Calu3 (cell line): ENCODE results near the gene MYL12A. TPM values are rescaled to one million over a fixed set of nuclear protein-coding genes. Genes with fewer than 3 reads are reported as not detected.

Source experiments
- BruUV-seq: library from RNA; stranded (reverse); fragments of 400-500 nt; replicated peaks from 2 replicates; lab custom pipeline; 2021; lab: Mats Ljungman, UMichigan
- CTCF ChIA-PET: fragments of 300-600 bp; sonication (Branson Sonifier 250); formaldehyde crosslinking; loops from one replicate; lab custom pipeline; 2022; ENCODE audit warnings: antibody characterized with exemption; lab: Charles Lee
- DNase-seq: peaks from one replicate; pipeline ENCODE4 v3.0.0; 2022
- H3K27ac Mint-ChIP-seq: one replicate; pipeline ENCODE4 v1.8.0; 2022; ENCODE audit warnings: mixed read lengths; ENCODE audit not compliant: unreplicated experiment
- H3K27me3 Mint-ChIP-seq: one replicate; pipeline ENCODE4 v1.8.0; 2022; ENCODE audit warnings: mixed read lengths; ENCODE audit not compliant: unreplicated experiment
- H3K36me3 Mint-ChIP-seq: one replicate; pipeline ENCODE4 v1.8.0; 2022; ENCODE audit warnings: mild to moderate bottlenecking, moderate library complexity, mixed read lengths; ENCODE audit not compliant: insufficient read depth, unreplicated experiment
- H3K4me1 Mint-ChIP-seq: one replicate; pipeline ENCODE4 v1.8.0; 2022; ENCODE audit warnings: mild to moderate bottlenecking, low read depth, mixed read lengths; ENCODE audit not compliant: unreplicated experiment
- H3K4me3 Mint-ChIP-seq: one replicate; pipeline ENCODE4 v1.8.0; 2022; ENCODE audit warnings: mild to moderate bottlenecking, low read depth, moderate library complexity, mixed read lengths; ENCODE audit not compliant: unreplicated experiment
- H3K9me3 Mint-ChIP-seq: one replicate; pipeline ENCODE4 v1.8.0; 2022; ENCODE audit warnings: low read depth, mixed read lengths; ENCODE audit not compliant: unreplicated experiment
- intact Hi-C: fragments of 100-400 bp; cut with micrococcal nuclease; formaldehyde crosslinking; loops from one replicate; pipeline ENCODE4 v1.10.0; 2022; ENCODE audit not compliant: unreplicated experiment
- total RNA-seq: library from RNA; stranded (reverse); gene quantifications from 2 replicates; pipeline ENCODE4 v1.2.3, GENCODE V29; 2022
- TF ChIP-seq, protein P1 (sequence below): fragments of 200-600 bp; IDR thresholded peaks from one replicate; pipeline ENCODE4 v1.8.0; 2022; ENCODE audit warnings: antibody characterized with exemption; ENCODE audit not compliant: unreplicated experiment

Gene MYL12A
- total RNA-seq, 1 experiment from 2014 or later: 428 TPM

- Mint-ChIP-seq H3K9me3 (peaks cover 4% of the 10 kb centered on the region), H3K36me3 (peaks cover 17% of the 10 kb centered on the region), H3K4me1 (peaks cover 66% of the 10 kb centered on the region), H3K4me3 (peak overlapping the region; percentile 93), H3K27me3 (no peaks in the 10 kb centered on the region), H3K27ac (peak overlapping the region; percentile 97)
- TF ChIP-seq, protein P1, sequence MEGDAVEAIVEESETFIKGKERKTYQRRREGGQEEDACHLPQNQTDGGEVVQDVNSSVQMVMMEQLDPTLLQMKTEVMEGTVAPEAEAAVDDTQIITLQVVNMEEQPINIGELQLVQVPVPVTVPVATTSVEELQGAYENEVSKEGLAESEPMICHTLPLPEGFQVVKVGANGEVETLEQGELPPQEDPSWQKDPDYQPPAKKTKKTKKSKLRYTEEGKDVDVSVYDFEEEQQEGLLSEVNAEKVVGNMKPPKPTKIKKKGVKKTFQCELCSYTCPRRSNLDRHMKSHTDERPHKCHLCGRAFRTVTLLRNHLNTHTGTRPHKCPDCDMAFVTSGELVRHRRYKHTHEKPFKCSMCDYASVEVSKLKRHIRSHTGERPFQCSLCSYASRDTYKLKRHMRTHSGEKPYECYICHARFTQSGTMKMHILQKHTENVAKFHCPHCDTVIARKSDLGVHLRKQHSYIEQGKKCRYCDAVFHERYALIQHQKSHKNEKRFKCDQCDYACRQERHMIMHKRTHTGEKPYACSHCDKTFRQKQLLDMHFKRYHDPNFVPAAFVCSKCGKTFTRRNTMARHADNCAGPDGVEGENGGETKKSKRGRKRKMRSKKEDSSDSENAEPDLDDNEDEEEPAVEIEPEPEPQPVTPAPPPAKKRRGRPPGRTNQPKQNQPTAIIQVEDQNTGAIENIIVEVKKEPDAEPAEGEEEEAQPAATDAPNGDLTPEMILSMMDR: no peak
- CTCF ChIA-PET: interaction anchor here (0.9 to 2.3 kb wide), 4 partner anchors 14 to 33 kb away, joined by 3 to 12 read pairs (median 5); no protein-coding TSS in a partner anchor
- no TSS peak for BruUV-seq
- intact Hi-C loops: loop anchor here (5.0 kb wide), 2 partner anchors 34 to 56 kb away; partner anchors contain the start of gene MYL12A
- no peak for DNase-seq
These were observed 34.1 kb upstream of the MYL12A start for GRCh38 chr18:3213300-3214059.

- DNase-seq: peak; percentile 81
- peaks cover 12% of the 10 kb centered on the region for H3K36me3 Mint-ChIP-seq
- intact Hi-C loops: loop anchor here (5.0 kb wide), 2 partner anchors 32 to 58 kb away; partner anchors contain the start of gene MYL12A
- CTCF ChIA-PET: interaction anchor here (0.6 to 2.3 kb wide), 7 partner anchors 15 to 267 kb away, joined by 3 to 12 read pairs (median 4); no protein-coding TSS in a partner anchor
- TSS peak; percentile 94 for BruUV-seq
- H3K27me3 Mint-ChIP-seq: no peaks in the 10 kb centered on the region
- TF ChIP-seq, protein P1: no peak
- H3K4me3 Mint-ChIP-seq: peak overlapping the region; percentile 93
- H3K27ac Mint-ChIP-seq: peak overlapping the region; percentile 97
- peaks cover 54% of the 10 kb centered on the region for H3K4me1 Mint-ChIP-seq
- peaks cover 4% of the 10 kb centered on the region for H3K9me3 Mint-ChIP-seq
These were observed 32.6 kb upstream of the MYL12A start for GRCh38 chr18:3214855-3215637.

- Mint-ChIP-seq H3K27ac (peak overlapping the region; percentile 97), H3K27me3 (no peaks in the 10 kb centered on the region), H3K4me1 (peaks cover 35% of the 10 kb centered on the region), H3K36me3 (peaks cover 12% of the 10 kb centered on the region), H3K4me3 (peak overlapping the region; percentile 4), H3K9me3 (peaks cover 4% of the 10 kb centered on the region)
- BruUV-seq: no TSS peak
- intact Hi-C loops: no loop called here
- DNase-seq: no peak
- TF ChIP-seq, protein P1: no peak
- CTCF ChIA-PET: no interaction called here
These were observed 30.6 kb upstream of the MYL12A start for GRCh38 chr18:3216987-3217386.

- H3K36me3 Mint-ChIP-seq: peaks cover 12% of the 10 kb centered on the region
- H3K9me3 Mint-ChIP-seq: peaks cover 4% of the 10 kb centered on the region
- intact Hi-C loops: no loop called here
- TF ChIP-seq, protein P1: no peak
- CTCF ChIA-PET: no interaction called here
- peak overlapping the region; percentile 97 for H3K27ac Mint-ChIP-seq
- no peaks in the 10 kb centered on the region for H3K27me3 Mint-ChIP-seq
- H3K4me3 Mint-ChIP-seq: peak overlapping the region; percentile 4
- H3K4me1 Mint-ChIP-seq: peaks cover 35% of the 10 kb centered on the region
- peak; percentile 54 for DNase-seq
- BruUV-seq: no TSS peak
These were observed 29.5 kb upstream of the MYL12A start for GRCh38 chr18:3217948-3218647.
